D341Med (cell line): ENCODE measurements around the gene ZNF316.
"Not testable (repeated sequence)": the region's sequence is repeated elsewhere in the genome, so short reads cannot be mapped to it uniquely, and the experiment has no call there.

ENCODE experiments used
- DNase-seq: peaks from one replicate; pipeline ENCODE4 v3.0.0; 2012; ENCODE audit warnings: low spot score

ZNF316 gene

DNA sequence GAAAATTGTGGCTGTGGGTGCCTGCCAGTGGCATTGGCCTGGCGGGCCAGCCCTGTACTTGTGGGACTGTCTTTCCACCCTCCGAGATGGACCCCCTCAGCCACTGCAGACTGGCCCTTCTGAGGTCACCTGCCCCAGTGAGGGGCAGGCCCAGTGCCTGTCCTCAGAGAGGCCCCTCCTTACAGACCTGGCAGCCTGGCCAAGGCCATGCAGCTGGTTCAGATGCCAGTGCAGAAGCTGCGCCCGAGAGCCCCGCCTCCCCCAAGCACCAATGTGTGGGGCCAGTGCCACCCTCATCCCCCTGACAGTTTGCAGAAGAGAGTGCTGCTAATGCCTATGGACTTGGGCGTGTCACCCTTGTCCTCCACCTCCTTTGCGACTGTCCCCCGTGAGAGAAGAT is 10.0 kb downstream of the ZNF316 start:
- no peak for DNase-seq

DNA sequence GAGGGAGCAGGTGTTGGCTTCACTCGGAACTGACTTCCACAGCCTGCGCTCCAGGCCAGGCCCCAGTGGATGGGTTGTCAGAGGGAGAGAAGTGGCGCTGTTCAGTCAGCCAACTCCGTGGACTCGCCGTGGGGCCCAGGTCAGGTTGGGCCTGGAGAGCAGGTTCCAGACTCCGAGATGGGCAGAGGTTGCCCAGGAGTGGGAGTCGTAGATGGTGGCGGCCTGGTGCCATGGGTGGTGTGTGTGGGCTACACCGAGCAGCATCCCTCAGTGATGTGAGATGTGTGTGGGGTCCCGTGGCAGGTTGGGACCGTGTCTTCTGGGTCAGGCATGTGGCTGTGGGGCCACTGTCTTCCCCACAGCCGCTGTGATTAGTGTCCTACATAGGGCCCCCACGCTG is 10.4 kb downstream of the ZNF316 start:
- DNase-seq, result no peak

DNA sequence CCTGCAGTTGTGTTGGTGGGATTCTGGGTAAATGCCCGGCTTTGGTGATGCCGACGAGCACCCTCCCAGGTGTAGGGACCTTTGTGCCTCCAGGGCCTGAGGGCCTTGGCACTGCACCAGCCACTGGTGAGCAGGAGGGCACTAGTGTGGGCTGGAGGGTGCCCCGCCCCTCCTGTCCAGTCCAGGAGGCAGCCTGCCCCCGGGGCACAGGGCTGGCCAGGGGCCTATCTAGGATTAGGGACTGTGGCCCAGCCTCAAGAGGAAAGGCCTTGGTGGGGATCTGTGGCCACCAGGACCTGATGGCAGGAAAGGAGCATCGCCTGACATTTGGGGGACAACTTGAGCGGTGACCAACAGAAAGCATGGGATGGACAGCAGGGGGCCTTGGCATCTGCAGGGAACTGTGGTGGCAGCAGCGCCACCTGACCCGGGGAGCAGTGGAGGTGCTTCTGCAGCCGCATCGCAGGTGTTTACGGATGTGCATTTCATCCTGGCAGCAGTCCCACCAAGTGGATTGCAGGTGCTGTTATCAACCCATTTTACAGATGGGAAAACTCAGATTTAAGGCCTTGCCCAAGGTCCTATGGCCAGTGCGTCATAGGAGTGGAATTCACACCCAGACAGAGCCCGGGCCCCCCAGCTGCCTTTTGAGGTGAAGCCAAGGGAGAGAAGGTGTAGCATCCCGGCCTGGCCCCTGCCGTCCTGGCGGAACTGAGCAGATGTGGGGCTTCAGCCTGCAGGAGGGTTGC is 11.1 kb downstream of the ZNF316 start:
- peak; percentile 18 for DNase-seq

DNA sequence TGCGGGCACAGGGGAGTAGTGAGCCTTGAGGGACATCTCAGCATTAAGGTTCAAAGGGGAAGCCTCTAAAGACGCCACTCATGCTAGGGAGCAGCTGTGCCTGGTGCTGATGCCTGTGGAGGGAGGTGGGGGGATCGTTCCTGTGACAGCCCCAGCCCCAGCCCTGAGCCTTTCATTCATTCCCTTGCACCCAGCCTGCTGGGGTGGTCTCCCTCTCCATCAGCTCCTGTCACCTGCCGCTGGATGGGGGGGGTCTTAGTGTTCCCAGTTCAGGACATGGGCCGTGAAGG is 11.6 kb downstream of the ZNF316 start:
- DNase-seq, result no peak

DNA sequence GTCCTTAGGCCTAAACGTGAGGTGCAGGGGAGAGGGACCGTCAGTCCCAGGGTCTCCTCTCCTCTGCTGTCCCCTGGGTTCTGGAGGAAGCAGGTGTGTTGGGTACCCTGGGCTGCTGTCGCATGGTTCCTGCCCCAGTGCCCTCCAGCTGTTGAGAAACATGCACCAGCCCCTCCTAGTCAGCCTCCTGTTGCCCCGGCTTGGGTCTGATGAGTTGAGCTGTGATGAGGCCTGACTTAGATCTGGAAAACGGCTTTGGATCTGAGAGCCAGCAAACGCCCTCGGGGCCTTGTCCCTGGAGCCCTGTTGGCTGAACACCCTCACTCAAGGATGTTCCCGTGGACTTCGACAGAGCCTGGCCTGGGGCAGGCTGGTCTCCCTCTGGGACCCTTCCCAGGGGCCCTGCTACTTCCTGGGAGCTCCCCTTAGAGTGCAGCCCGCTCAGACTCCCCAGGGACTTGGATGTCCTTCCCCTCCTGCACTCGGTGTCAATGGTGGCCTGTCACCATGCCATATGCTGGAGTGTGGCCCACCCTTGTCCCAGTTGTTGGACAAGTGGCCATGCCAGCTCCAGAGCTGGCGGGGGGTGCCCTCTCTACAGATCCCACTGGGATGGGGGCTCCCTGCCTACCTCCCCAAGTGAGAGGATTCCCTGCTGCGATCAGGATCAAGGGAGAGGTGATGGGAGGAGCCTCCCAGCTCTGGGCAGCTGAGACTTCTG is 12.3 kb downstream of the ZNF316 start:
- peak; percentile 24 for DNase-seq

DNA sequence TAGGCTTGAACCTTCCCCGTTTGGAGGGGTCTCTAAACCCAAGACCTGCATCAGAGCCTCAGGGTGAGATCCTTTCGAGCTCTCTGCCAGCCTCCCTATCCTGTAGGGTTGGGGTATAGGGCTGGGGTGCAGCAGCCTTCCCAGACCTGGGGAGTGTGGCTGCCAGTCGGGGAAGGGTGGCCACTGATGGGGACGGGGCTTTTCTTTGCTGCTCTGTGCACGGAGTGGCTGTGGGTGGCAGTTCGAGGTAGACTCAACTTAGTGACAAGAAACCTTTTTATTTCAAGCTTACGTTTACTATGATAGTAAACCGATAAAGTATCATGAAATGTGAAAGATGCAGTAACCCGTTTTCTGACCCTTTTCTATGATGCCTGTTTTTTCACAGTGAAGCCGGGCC is 13.0 kb downstream of the ZNF316 start:
- peak; percentile 18 for DNase-seq

DNA sequence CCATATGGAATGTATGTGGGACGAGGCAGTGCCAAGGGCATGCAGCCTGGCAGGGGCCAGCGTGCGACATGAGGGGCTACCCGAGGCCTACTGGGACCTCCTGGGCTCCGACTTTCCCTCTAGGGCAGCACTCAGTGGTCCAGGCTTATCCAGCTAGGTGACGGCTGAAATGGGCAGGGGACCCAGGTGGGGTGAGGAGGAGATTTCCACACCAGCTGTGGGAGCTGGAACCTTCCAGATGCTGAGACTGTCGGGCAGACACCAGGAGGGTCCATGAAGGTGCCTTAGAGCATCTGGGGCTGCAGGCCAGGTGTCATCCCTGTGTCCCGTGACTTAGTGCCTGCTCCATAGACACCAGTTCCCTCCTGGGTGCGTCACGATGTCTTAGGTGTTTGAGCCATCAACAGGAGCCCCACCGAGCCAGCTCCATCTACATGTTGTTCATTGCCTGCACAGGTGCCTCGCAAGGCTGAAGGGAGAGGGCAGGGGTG is 13.4 kb downstream of the ZNF316 start:
- peak; percentile 20 for DNase-seq

DNA sequence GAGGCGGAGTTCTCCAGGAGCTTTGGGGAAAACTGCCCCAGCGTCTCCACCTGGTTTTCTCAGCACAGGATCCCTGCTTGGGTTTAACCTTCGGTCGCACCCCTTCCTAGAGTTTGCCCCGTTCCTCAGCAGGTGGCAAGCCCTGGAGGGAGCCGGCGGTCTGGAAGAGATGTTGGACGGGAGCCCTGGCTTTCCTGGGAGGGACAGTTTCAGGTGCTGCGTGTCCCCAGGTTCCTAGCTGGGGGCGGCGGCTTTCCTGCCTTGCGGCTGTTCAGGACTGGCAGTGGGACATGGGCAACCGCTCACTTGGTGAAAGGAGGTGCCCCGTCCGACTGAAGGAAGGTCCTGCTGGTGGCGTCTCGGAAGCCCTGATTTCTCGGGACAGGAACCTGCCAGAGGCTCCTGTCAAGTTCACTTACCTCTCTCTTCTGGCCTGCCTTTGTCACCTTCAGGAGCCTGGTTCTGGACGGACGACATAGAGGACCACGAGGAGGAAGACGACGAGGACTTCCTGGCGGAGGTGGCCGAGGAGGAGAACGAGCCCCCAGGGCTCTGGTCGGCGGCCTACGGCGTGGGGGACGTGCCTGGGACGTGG is 14.8 kb downstream of the ZNF316 start:
- DNase-seq, result peak; percentile 26

DNA sequence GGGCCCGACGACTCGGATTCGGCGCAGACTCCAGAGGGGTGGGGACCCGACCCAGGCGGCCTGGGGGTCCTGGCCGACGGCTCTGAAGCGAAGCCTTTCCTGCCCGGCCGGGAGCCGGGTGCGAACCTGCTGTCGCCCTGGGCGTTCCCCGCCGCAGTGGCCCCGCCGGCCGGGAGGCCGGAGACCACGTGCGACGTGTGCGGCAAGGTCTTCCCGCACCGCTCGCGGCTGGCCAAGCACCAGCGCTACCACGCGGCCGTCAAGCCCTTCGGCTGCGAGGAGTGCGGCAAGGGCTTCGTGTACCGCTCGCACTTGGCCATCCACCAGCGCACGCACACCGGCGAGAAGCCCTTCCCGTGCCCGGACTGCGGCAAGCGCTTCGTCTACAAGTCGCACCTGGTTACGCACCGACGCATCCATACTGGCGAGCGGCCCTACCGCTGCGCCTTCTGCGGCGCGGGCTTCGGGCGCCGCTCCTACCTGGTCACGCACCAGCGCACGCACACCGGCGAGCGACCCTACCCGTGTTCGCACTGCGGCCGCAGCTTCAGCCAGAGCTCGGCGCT is 15.4 kb downstream of the ZNF316 start:
- DNase-seq, result peak; percentile 40

DNA sequence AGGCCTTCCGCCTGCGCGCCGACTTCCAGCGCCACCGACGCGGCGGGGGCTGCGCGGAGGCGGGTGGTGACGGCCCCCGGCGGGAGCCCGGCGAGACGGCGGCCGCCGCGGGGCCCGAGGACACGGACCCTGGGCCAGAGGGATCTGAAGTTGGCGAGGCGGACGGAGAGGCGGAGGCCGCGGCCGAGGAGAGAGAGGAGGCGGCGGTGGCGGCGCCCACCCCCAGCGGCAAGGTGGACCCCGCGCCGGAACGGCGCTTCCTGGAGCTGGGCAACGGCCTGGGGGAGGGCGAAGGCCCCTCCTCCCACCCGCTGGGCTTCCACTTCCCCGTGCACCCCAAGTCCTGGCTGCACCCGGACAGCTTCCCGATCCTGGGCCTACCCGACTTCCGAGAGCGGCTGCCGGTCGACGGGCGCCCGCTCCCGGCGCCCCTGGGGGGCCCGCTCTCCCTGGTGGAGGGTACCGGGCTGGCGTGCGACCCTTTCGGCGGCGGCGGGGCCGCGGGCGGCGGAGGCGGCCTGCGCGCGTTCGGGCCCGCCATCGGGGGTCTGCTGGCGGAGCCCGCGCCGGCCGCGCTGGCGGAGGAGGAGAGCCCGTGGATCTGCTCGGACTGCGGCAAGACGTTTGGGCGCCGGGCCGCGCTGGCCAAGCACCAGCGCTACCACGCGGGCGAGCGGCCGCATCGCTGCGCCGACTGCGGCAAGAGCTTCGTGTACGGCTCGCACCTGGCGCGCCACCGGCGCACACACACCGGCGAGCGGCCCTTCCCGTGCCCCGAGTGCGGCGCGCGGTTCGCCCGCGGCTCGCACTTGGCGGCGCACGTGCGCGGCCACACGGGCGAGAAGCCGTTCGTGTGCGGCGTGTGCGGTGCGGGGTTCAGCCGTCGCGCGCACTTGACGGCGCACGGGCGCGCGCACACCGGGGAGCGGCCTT is 16.2 kb downstream of the ZNF316 start:
- DNase-seq, result peak; percentile 41

DNA sequence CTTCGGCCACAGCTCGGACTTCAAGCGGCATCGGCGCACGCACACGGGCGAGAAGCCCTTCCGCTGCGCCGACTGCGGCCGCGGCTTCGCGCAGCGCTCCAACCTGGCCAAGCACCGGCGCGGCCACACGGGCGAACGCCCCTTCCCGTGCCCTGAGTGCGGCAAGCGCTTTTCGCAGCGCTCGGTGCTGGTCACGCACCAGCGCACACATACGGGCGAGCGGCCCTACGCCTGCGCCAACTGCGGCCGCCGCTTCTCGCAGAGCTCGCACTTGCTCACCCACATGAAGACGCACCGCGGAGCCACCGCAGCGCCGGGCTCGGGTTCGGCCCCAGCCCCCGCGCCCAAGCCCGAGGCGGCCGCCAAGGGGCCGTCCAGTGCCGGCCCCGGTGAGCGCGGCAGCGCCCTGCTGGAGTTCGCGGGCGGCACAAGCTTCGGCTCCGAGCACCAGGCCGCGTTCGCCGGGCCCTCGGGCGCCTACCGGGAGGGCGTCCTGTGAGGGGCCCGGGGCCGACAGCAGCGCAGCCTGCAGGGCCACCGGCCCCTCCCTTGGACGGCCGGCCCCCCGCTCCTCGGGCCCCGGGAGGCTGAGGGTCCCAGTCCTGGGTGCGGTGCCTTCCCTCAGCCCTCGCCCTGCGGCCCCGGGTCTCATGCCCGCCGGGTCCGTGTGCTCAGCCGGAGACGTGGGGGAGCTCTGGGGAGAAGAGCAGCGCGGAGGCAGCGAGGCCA is 17.2 kb downstream of the ZNF316 start:
- DNase-seq, result peak; percentile 37

DNA sequence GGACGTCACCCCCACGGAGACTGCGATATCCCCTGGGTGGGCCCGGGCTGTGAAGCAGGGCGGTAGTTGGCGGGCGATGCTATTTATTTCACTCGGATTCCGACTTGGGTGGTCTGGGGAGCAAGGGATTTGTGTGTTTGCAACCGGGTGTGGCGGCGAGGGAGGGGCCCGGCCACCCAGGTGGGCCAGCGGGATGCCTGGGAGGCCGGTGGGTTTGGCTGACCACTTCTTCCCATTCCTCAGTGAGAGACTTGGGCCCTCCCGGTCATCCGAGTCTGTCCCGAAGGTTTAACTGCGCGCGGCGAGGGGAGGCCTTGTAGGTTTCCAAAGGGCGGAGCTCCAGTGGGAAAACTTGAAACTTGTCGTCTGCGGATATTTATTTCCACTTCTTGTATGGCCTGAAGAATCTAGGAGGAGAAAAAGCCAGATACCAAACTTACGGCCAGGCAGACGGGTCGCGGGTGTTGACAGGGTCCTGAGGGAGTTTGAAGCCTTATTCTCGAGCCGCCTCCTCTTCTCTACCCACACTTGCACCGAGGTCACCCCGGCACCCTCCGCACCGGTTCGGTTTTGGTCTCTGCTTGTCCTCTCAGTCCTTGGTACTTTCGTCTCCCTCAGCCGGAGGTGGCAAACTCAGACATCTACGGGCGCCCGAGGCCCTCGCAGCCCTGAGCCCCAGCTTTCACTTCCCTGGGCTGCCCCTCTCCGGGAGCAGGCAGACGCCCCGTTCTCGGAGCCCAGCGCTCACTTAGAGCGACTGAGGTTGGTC is 17.9 kb downstream of the ZNF316 start:
- DNase-seq, result peak; percentile 22

DNA sequence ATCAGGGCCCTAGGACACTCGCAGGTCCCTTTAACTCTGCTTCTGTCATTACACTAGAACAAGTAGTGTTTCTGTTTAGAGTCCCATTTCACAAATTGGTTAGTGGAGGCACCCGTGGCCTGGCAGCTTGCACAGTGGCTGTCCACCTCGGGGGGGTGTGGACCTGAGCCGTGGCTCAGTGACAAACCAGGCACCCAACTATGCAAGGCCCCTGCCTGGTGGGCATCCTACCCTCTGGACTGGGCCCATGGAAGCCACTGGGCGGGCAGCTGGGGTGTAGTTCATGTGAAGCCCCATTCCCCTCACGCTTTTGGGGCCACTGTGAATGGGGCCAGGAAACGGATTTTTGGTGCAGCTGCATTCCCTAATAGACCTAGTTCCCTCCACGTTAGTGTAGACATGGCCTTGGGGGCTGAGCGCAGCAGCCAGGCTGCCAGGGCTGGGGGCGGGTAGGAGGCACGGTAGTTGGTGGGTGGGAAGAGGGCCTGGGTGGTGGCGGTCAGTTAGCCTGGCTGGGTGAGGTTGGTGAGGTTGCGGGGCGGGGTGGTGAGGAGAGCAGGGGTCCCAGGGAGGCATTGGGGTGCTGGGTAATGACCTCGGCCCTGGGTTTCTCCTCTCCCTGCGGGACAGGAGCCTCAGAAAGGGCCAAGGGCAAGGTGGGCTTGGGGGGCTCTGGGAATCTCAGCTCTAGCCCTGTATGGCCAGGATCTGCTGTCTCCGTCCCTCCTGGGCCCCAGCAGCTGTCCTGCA is 18.7 kb downstream of the ZNF316 start:
- peak; percentile 27 for DNase-seq

DNA sequence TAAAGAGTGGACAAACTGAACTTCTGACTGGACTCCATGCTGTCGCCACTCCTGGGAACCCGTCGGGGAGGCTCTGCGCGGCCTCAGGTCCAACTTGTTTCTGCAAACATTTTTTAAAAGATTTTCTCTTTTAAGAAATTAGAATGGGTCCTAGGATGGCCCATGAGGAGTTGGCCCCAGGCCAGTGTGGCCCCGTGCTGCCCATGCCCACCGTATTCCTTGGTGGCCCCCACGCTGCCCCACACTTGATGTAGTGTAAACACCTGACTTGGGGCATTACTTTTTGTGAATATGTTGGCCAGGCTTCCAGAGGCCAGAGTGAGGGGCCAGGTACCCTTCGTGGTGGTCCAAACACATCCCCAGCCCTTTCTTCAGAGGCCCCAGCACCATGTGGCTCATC is 19.3 kb downstream of the ZNF316 start:
- no peak for DNase-seq

DNA sequence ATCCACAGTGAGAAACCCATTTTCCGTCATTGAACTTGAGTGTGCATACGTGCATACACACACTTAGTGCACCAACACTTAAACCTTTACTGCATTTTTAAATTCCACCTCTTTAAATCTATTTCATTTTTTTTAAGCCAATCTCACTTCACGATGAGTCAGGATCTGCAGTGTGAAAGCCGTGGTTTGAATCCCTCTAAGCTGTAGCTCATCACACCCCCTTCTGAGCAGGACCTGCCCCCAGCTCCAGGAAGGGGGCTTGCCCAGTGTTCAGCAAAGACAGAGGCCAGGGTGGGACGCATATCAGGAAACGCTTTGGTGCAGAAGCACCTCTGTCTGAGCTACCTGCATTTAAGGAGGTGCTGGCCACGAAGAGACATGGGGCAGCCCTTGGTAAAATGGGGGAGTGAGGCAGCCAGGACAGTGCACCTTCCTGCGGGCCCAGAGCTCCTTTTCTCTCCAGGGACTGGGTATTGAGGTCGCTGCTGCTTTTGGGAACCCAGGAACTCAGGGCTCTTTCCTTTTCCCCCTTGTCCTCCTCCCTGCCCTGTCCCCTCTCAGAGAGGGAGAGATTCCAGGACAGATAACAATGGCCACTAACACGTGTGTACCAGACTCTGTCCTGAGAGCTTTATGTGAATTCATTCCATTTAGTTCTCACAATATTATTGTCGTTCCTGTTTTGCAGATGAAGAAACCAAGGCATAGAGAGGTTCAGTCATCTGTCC is 21.7 kb downstream of the ZNF316 start:
- DNase-seq, result peak; percentile 29

DNA sequence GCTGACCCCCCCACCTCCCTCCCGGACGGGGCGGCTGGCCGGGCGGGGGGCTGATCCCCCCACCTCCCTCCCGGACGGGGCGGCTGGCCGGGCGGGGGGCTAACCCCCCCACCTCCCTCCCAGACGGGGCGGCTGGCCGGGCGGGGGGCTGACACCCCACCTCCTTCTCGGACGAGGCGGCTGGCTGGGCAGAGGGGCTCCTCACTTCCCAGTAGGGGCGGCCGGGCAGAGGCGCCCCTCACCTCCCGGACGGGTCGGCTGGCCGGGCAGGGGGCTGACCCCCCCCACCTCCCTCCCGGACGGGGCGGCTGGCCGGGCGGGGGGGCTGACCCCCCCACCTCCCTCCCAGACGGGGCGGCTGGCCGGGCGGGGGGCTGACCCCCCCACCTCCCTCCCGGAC is 33.7 kb downstream of the ZNF316 start:
- not testable (repeated sequence) for DNase-seq

DNA sequence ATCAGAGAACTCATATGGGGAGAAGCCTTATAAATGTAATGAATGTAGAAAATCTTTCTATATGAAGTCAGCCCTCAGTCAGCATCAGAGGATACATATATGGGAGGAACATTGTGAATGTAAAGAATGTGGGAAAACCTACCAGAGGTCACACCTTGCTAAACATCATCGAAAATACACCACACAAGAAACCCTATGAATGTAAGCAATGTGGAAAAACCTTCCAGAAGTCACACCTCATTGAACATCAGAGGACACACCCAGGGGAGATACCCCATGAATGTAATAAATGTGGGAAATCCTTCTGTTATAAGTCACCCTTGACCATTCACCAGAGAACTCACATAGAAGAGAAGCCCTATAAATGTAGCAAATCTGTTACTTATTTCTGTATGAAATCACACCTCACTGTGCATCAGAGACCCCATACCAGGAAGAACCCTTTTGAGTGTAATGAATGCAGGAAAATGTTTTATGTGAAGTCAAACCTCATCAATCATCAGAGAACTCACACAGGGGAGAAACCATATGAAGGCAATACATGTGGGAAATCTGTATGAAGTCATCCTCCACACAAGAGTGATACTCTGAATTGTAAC is 38.8 kb downstream of the ZNF316 start:
- DNase-seq, result no peak

DNA sequence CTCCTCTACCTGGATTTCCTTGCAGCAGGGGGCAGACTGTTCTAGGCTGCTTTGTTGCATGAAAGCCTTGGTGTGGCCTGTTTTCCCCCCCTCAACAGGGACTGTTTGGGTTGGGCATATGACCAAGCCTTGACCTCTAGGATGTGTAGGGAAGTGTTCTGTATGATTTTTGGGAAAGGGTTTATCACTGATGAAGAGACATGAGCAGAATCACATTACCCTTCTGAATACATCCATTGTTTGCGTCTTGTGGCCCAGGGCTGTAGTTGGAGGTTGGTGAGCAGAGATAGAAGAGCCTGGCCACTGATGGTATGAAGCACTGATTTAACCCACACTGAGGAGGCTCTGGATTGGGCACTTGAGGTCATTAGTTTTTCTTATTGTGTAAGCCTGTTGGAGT is 43.0 kb downstream of the ZNF316 start:
- DNase-seq, result no peak

DNA sequence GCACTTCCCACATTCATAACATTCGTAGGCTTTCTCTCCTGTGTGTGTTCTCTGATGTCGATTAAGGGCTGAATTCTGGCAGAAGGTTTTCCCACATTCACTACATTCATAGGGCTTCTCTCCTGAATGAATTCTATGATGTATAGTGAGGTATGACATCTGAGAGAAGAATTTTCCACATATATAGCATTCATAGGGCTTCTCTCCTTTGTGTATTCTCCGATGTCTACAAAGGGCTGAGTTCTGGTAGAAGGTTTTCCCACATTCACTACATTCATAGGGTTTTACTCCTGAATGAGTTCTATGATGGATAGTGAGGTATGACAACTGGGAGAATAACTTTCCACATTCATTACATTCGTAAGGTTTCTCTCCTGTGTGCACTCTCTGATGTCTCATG is 54.0 kb downstream of the ZNF316 start:
- DNase-seq, result no peak
